ENCODE measurements around the gene SPTLC3.

SPTLC3 gene

GRCh38 chr20:13205425-13205824 lies 196.7 kb downstream of the SPTLC3 start:
- no peak for DNase-seq

DNA sequence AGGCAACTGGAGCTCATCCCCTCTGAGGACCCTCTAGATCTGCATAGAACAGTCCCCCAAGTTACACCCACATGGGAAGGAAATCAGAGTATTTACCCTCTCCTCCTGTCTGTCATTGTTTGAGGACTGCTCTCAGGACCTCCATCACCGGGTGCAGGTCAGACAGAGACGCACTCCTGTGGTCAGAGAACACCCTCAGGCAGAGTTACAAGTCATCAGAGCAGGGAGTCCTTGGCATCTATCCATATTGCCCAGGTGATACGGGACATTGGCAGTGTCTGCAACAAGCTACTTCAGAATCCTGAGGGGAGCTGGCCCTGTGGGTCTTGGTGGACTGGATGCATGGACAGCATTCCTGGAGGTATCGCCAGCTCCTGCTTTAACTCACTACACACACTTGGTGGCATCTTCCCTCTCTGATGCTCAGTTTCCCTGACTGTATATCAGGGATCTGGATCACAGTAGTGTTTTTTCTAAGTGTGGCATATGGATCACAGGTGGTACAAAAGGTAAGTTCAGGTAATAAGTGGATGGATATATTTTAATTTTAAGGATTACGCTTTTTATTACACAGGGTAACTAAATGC lies 197.2 kb downstream of the SPTLC3 start:
- DNase-seq = no peak

DNA sequence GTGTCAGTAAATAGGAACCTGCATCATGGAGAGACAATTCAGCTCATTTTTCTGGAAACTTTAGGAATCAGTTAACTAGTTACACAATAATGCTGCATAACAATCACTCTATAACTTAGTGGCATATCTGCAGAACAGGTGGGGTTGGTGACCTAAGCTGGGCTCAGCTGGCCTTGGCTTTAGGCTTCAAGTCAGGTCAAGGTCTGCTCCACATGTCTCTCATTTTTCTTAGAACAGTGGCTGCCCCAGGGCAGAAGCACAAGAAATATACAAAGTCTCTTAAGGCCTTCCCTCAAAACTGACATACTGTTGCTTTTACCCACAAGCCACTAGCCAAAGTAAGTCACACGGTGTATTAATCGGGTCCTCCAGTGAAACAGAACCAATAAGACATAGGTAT lies 198.2 kb downstream of the SPTLC3 start:
- DNase-seq = no peak

DNA sequence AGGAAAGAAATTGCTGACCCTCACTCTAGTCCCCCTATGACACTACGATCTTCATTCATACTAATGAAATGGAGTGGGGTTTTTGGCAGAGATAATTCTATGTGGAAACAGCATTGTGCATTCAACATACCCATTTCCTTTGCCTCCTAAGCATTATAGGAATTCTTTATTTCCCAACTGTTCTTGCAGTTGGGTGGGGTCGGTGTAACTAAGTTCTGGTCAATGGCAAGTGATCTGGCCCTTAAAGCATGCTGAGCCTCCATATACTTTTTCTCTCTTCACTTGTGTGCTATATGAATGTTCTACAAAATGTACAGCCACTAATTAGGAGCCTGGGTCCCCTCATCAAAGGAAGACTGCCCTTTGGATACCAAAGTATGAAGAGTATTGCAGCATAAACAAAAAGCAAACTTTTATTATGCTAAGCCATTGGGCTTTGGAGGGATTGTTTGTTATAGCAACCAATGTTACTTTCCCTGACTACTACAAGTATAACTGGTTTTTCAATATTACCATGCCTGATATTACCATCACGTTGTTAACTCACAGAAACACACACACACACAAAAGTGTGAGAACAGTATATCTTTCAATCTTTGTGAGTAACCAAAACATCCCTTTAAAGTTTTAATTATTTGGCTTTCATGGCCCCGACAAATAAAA lies 203.3 kb downstream of the SPTLC3 start:
- no peak for DNase-seq

DNA sequence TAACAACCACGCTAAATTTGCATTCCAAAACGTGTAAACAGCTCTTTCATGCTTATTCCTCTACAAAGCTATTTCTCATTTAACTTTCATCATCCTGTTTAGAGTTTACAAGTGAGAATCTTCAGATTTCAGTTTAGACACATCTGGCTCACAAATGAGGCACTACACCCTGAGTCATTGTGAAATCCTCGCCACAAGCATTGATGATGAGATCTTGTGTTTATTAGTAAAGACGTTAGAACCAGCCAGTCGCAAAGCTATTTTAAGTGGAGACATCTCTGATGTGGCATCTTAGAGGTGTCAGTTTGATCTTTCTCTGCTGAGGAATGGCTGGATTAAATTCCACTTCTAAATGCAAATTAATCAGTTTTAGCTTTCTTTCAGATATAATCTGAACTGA lies 204.0 kb downstream of the SPTLC3 start:
- no peak for DNase-seq

DNA sequence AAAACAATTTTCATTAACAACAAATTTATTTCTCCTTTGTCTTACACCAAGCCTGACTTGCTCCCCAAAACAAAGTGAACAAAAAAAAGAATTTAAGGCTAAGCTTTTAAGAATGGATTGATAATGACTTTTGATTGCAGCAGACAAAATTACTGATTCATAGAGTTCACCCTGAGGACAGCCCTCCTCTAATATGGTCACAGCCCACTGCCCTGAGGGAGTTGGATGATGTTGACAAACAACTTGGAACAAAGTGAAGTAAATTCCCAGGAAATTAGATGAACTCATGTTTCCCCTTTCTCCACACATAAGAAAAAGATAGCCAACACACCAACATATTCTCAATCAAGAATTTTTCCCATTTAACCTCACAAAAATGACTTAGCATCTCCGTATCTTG lies 204.6 kb downstream of the SPTLC3 start:
- DNase-seq = no peak

DNA sequence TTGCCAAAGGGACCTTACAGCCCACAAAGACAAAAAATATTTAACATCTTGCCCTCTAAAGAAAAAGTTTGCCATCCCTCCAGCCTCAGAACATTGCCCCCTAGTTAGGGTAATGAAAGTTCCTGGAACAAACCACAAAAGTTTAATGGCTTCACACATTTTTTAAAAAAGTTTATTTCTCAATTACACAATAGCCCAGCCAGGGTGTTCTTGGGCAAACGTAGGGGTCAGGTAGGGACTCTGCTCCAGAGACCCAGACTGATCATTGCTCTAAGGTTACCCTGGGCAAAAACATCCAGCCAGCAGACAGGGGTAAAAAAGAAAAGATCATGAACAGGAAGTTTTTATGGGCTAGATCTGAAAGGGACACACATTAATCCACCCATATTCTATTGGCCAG lies 207.8 kb downstream of the SPTLC3 start:
- DNase-seq = no peak
